Activated CD4-positive, alpha-beta T cell treated with anti-CD3 and anti-CD28 coated beads, Interleukin-2, amount 10 ng/mL, durations not matched to agents 7 days and 5 days (primary cell): Measurements from ENCODE around the gene SCAI. TPM values are rescaled to one million over a fixed set of nuclear protein-coding genes. Genes with fewer than 3 reads are reported as not detected.

Source experiments
- CTCF ChIA-PET: fragments of 350-600 bp; sonication (Branson Sonifier 250); formaldehyde crosslinking; loops from one replicate; lab custom pipeline; 2021; ENCODE audit warnings: antibody characterized with exemption; lab: Charles Lee
- POLR2A ChIA-PET: fragments of 350-600 bp; sonication (Branson Sonifier 250); formaldehyde crosslinking; loops from one replicate; lab custom pipeline; 2021; ENCODE audit warnings: antibody characterized with exemption; lab: Charles Lee
- DNase-seq: peaks from one replicate; pipeline ENCODE4 v3.0.0-alpha.2; 2020
- H3K27ac Mint-ChIP-seq: one replicate; pipeline ENCODE4 v1.8.0; 2021; ENCODE audit warnings: mild to moderate bottlenecking, moderate library complexity, mixed read lengths
- H3K27me3 Mint-ChIP-seq: one replicate; pipeline ENCODE4 v1.8.0; 2021; ENCODE audit warnings: mixed read lengths
- H3K36me3 Mint-ChIP-seq: one replicate; pipeline ENCODE4 v1.8.0; 2021; ENCODE audit warnings: low read depth, mixed read lengths
- H3K4me1 Mint-ChIP-seq: one replicate; pipeline ENCODE4 v1.8.0; 2021; ENCODE audit warnings: mixed read lengths
- H3K4me3 Mint-ChIP-seq: one replicate; pipeline ENCODE4 v1.8.0; 2021; ENCODE audit warnings: mild to moderate bottlenecking, moderate library complexity, mixed read lengths
- H3K9me3 Mint-ChIP-seq: one replicate; pipeline ENCODE4 v1.8.0; 2021; ENCODE audit warnings: mixed read lengths
- total RNA-seq, 2 experiments: library from RNA; stranded (reverse); gene quantifications; one replicate each; pipeline ENCODE4 v1.2.3, GENCODE V29; 2021

The SCAI gene
- total RNA-seq, 2 experiments from 2014 or later = 11.2 to 12.5 TPM

- POLR2A ChIA-PET = no interaction called here
- H3K36me3 Mint-ChIP-seq = peaks cover 29% of the 10 kb centered on the region
- DNase-seq = no peak
- H3K4me3 Mint-ChIP-seq = no peak overlapping the region
- no peak overlapping the region for H3K27ac Mint-ChIP-seq
- no peaks in the 10 kb centered on the region for H3K4me1 Mint-ChIP-seq
- no peaks in the 10 kb centered on the region for H3K9me3 Mint-ChIP-seq
- H3K27me3 Mint-ChIP-seq = no peaks in the 10 kb centered on the region
- CTCF ChIA-PET = interaction anchor here (0.6 kb wide), 2 partner anchors 52 to 380 kb away, joined by 4 read pairs; no protein-coding TSS in a partner anchor
Observed at GRCh38 chr9:124914753-124915405, 228.4 kb downstream of the SCAI start.

- Mint-ChIP-seq H3K36me3 (peaks cover 27% of the 10 kb centered on the region), H3K27me3 (no peaks in the 10 kb centered on the region), H3K9me3 (no peaks in the 10 kb centered on the region), H3K4me1 (no peaks in the 10 kb centered on the region), H3K27ac (no peak overlapping the region), H3K4me3 (no peak overlapping the region)
- no peak for DNase-seq
- ChIA-PET POLR2A (no interaction called here), CTCF (no interaction called here)
Observed at GRCh38 chr9:124913378-124913777, 229.9 kb downstream of the SCAI start.

GRCh38 chr9:124911766-124912165 is 231.6 kb downstream of the SCAI start:
- POLR2A ChIA-PET = no interaction called here
- peaks cover 38% of the 10 kb centered on the region for H3K36me3 Mint-ChIP-seq
- H3K9me3 Mint-ChIP-seq = no peaks in the 10 kb centered on the region
- CTCF ChIA-PET = no interaction called here
- no peaks in the 10 kb centered on the region for H3K4me1 Mint-ChIP-seq
- H3K27ac Mint-ChIP-seq = no peak overlapping the region
- DNase-seq = no peak
- no peak overlapping the region for H3K4me3 Mint-ChIP-seq
- H3K27me3 Mint-ChIP-seq = no peaks in the 10 kb centered on the region

GRCh38 chr9:124908098-124908497 is 235.2 kb downstream of the SCAI start:
- Mint-ChIP-seq H3K4me1 (no peaks in the 10 kb centered on the region), H3K4me3 (no peak overlapping the region), H3K27me3 (no peaks in the 10 kb centered on the region), H3K27ac (no peak overlapping the region), H3K9me3 (no peaks in the 10 kb centered on the region), H3K36me3 (peaks cover 42% of the 10 kb centered on the region)
- CTCF ChIA-PET = no interaction called here
- no peak for DNase-seq
- POLR2A ChIA-PET = no interaction called here

- Mint-ChIP-seq H3K27me3 (no peaks in the 10 kb centered on the region), H3K4me3 (no peak overlapping the region), H3K36me3 (peaks cover 41% of the 10 kb centered on the region), H3K9me3 (no peaks in the 10 kb centered on the region), H3K4me1 (no peaks in the 10 kb centered on the region), H3K27ac (no peak overlapping the region)
- DNase-seq = no peak
- POLR2A ChIA-PET = no interaction called here
- CTCF ChIA-PET = no interaction called here
Observed at GRCh38 chr9:124906966-124907365, 236.4 kb downstream of the SCAI start.

- H3K4me3 Mint-ChIP-seq = no peak overlapping the region
- H3K4me1 Mint-ChIP-seq = peaks cover 10% of the 10 kb centered on the region
- DNase-seq = no peak
- H3K36me3 Mint-ChIP-seq = peaks cover 52% of the 10 kb centered on the region
- CTCF ChIA-PET = interaction anchor here (0.7 kb wide), 1 partner anchor 13 kb away, joined by 3 read pairs; no protein-coding TSS in a partner anchor
- no peaks in the 10 kb centered on the region for H3K27me3 Mint-ChIP-seq
- POLR2A ChIA-PET = no interaction called here
- no peak overlapping the region for H3K27ac Mint-ChIP-seq
- no peaks in the 10 kb centered on the region for H3K9me3 Mint-ChIP-seq
Observed at GRCh38 chr9:124899845-124900244, 243.5 kb downstream of the SCAI start.

GRCh38 chr9:124897570-124898460 is 245.5 kb downstream of the SCAI start:
- Mint-ChIP-seq H3K4me1 (peaks cover 17% of the 10 kb centered on the region), H3K27ac (no peak overlapping the region), H3K36me3 (peaks cover 61% of the 10 kb centered on the region), H3K27me3 (no peaks in the 10 kb centered on the region), H3K4me3 (no peak overlapping the region), H3K9me3 (no peaks in the 10 kb centered on the region)
- no peak for DNase-seq
- CTCF ChIA-PET = no interaction called here
- POLR2A ChIA-PET = no interaction called here

- POLR2A ChIA-PET = no interaction called here
- DNase-seq = peak; percentile 64
- Mint-ChIP-seq H3K9me3 (no peaks in the 10 kb centered on the region), H3K4me3 (peak overlapping the region; percentile 9), H3K27ac (peak overlapping the region; percentile 83), H3K27me3 (no peaks in the 10 kb centered on the region), H3K36me3 (peaks cover 66% of the 10 kb centered on the region), H3K4me1 (peaks cover 17% of the 10 kb centered on the region)
- CTCF ChIA-PET = interaction anchor here (1.0 to 1.1 kb wide), 2 partner anchors 8 to 42 kb away, joined by 4 to 5 read pairs; partner anchors contain the start of gene WDR38
Observed at GRCh38 chr9:124894741-124895170, 248.6 kb downstream of the SCAI start.

GRCh38 chr9:124894035-124894740 is 249.1 kb downstream of the SCAI start:
- ChIA-PET POLR2A (no interaction called here), CTCF (interaction anchor here (1.0 to 1.1 kb wide), 2 partner anchors 8 to 41 kb away, joined by 4 to 5 read pairs; partner anchors contain the start of gene WDR38)
- Mint-ChIP-seq H3K4me1 (peaks cover 17% of the 10 kb centered on the region), H3K27me3 (no peaks in the 10 kb centered on the region), H3K4me3 (no peak overlapping the region), H3K27ac (peak overlapping the region; percentile 83), H3K36me3 (peaks cover 68% of the 10 kb centered on the region), H3K9me3 (no peaks in the 10 kb centered on the region)
- DNase-seq = no peak

Other genes with a start within 250 kb of the SCAI start
- 10 to 100 TPM; 15.2 to 19.3 TPM for gene GOLGA1, start 202.4 kb downstream of the SCAI start, total RNA-seq
- 10 to 100 TPM; 50.3 to 54.3 TPM for gene PPP6C, start 46.3 kb upstream of the SCAI start, total RNA-seq
- gene RABEPK, start 57.0 kb upstream of the SCAI start, total RNA-seq = 10 to 100 TPM; 14.6 to 17.2 TPM
- gene HSPA5, start 97.8 kb upstream of the SCAI start, total RNA-seq = 100 to 1,000 TPM; 124 to 127 TPM
- 10 to 100 TPM; 49.7 to 53.6 TPM for gene GAPVD1, start 118.3 kb upstream of the SCAI start, total RNA-seq